HT-29 (cell line): Measurements from ENCODE around the gene PABPN1L. TPM values are rescaled to one million over a fixed set of nuclear protein-coding genes. Genes with fewer than 3 reads are reported as not detected.

Experiments
- DNase-seq: peaks from one replicate; pipeline ENCODE4 v3.0.0-alpha.2; 2015; ENCODE audit warnings: low spot score
- total RNA-seq: library from RNA; depleted of rRNA; stranded (reverse); fragments of >200 nt; shearing (Covaris generic); gene quantifications from 2 replicates; pipeline ENCODE4 v1.2.3, GENCODE V29; 2014

Gene PABPN1L
- total RNA-seq, 1 experiment from 2014 or later: not detected

DNA sequence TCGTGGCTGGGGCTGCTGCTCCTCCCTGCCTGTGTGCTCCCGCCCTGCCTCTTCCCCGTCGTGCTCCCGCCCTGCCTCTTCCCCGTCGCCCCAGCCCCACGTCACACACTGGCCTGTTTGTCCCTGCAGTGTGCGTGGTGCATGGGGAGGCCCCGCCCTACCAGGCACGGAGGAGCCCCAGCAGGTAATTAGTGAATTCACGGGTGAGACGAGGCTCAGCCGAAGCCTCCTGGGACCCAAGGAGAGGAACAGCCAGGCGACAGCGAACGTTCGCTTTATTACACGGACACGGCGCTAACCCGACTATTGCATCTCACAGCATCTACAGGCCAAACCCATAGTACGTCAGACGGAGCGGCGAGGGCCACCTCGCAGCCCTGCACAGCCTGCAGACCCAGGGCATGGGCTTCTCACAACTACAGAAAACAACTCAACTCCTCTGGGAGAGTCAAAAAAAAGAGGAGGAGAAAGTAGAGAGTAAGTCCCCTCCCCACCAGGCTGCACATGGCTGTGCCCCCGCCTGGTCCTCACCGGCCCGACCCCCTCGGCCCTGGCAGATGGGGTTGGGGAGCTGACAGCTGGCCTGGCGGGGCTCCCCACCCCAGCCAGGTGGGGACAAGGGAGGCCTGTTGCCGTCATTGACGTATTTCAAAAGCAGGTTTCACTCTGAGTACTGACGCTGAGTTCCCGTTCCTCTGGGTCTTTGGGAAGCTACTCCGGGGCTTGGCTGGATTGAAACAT is 4.3 kb upstream of the PABPN1L start:
- DNase-seq: no peak

DNA sequence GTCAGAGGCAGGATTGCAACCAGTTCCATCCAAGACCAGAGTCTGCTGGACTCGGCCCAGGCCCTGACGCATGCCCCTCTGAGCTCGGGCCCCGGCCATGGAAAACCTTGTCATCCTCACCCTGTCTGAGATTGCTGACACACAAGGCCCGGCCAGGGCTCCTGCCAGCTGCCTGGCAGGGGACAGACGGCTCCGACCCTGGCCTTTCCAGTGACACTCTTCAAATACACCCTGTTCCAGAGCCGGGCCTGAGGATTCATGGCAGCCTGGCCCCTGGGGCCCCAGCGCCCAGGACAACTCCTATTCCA is 3.2 kb upstream of the PABPN1L start:
- no peak for DNase-seq

- no peak for DNase-seq
Observed at GRCh38 chr16:88868974-88869672, 2.7 kb upstream of the PABPN1L start.

DNA sequence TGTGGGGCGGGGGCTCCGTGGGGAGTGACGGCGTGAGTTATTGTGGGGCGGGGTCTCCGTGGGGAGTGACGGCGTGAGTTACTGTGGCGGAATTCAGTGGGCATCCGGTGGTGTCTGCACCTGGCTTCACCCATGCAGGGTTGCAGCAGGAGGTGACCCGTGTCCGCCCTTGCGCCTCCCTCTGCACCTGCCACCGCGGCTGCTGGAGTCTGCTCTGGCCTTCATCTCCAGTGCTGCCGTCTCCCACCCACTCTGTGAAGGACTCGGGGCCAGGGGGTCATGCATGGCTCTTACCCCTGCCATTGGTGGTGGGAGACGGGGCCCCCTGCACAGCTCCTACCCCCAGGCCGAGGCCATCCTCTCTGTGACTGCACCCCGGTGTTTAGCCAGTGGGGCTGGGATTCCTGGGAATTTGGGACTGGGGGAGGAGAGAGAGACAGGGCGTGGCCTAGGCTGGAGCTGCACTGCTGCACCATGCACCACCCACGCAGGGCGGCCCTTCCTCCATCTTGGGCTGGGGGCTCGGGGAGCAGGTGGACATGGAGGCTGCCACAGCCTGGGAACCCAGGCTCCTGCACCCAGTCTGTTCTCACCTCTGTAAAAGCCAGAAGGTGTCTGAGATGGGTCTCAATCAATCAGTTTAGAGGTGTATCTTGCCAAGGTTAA is 1.3 kb upstream of the PABPN1L start:
- DNase-seq: no peak

DNA sequence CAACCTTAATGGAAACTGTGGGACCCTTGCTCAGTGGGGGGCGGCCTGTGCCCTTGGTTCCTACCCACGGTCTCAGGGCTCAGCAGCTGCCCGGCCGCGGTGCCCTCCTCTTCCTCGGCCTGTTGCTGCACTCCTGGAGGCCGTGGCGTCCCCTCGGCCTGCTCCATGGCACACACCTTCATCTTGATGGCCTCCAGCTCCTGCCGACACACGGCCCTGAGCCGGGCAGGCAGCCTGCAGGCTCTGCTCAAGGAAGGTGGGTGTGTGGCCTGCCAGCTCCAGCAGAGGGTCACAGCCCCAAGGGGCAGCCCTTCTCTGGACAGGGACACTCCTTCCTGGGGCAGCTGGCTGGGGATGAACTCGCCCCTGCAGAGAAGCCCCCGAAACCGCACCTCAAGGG is 718 bp downstream of the PABPN1L start:
- no peak for DNase-seq

GRCh38 chr16:88865310-88865709 is 1.1 kb downstream of the PABPN1L start:
- DNase-seq: no peak

GRCh38 chr16:88864521-88864920 is 1.9 kb downstream of the PABPN1L start:
- no peak for DNase-seq

DNA sequence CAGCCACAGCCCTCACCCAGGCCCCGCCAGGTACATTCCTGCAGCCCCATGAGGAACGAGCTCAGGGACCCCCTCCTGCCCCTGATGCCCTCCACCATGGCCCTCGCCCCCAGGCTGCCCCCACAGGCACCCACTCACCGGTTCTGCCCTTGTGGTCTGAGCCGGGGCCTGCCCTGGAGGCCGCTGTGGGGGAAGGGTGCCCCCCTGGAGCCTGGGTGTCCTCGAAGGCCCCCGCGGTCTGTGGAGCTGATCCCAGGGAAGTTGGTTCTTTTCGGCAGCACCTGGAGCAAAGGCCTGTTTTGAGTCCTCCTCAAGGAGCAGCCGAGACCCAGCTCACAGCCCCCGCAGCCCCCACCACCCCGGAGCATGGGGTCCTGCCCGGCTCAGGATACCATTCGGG is 2.4 kb downstream of the PABPN1L start:
- no peak for DNase-seq

DNA sequence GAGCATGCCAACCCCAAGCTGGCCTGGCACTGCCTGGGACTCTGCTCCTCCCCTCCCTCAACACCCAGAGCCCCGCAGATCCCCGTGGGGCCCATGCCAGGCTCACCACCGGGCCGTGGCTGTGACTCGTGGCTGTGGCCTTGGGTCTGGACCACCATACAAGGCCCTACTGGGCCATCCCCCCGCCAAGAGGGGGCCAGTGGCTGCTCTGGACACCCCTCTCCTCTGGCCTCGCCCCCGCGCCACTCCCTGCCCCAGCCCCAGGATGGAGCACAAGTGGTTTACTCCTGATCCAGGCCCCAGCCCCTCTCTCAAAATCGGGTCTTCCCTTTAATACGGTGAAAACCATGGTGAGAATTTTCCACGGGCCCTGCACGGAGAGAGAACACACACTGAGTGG is 3.0 kb downstream of the PABPN1L start:
- DNase-seq: no peak

DNA sequence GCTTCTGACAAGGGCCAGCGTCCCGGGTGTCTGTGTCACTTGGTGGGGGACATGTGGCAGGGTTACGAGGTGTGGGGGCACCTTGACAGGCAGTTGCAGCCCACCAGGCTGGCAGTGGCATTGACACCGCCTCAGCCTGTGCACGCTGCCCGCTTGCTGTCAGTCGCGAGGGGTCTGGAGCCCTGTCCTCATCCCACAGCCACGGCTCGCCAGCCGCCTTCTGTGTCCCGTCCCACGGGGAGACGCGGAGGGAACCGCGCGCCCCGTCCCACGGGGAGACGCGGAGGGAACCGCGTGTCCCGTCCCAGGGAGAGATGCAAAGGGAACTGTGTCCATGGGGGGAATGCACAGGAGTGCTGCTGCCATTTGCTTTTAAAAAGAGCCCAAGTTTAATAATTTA is 3.5 kb downstream of the PABPN1L start:
- no peak for DNase-seq

- DNase-seq: no peak
Observed at GRCh38 chr16:88861359-88861758, 5.1 kb downstream of the PABPN1L start.

DNA sequence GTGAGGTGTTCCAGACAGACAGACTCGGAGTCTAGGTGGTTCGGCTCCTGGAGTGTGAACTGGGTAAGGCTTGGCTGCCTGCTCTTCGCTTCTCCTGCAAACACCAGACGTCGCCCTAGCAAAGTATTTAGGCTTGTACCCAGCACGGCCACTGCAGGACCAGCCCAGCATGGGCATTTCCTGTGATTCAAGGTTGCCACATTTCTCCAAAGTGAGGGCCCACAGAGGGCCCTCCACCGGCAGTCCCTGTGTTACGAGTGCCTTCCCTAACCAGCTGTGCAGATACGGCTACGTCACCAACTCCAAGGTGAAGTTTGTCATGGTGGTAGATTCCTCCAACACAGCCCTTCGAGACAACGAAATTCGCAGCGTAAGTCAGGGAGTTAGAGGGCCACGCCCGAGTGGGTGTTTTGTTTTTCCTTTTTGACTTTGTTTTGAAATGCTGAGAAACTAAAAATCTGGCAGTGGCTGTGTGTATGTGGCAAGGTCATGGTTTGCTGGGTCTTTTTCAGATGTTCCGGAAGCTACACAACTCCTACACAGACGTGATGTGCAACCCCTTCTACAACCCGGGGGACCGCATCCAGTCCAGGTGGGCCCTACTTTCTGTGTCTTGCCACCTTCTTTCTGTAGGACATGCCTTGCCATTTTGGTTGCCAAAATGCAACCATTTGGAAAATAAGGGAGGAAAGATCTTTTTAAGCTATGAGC is 6.9 kb downstream of the PABPN1L start:
- no peak for DNase-seq

GRCh38 chr16:88857728-88858339 is 8.6 kb downstream of the PABPN1L start:
- DNase-seq: peak; percentile 83

DNA sequence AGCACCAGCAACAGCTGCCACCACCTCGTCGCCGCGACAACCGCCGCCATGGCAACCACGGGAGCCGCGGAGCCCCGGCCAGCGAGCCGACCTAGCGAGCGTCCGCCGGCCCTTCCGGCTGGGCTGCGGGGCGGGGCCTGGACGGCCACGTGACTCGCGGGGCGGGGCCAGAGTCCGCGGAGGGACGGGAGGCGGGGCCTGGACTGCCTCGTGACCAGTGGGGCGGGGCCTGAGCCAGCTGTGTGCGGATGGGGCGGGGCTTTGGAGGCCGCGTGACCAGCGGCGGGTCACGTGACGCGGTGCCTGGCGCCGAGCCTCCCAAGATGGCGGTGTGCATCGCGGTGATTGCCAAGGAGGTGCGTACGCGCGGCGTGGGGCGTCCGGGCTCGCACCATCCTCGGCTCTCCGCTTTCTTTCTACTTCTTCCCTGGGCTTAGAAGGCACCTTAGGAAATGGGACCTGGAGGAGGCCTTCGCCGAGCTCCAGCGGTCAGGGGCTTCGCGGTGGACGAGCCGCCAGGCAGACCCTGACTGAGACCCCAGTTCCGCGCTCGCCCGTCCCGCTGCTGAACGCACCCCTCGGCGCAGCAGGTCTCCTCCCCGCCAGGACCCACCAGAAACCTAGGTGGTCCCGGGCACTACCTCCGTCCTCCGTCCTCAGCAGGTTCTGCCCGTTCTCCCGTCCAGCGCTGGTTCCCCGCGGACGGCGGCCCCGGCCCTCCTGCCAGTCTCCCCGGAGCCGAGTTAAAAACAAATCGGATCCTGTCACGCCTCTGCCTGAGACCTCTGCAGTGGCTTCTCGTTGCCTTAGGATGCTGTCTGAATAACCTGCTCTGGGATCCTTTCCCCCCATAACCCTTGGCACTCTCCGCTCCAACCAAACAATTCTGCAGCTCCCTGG is 9.4 kb downstream of the PABPN1L start, which contains the start of the genes GALNS and TRAPPC2L:
TSS of gene GALNS (minus strand) at position 120 of the 900 bp plus-strand sequence. CDS start at position 50, 70 bp downstream.
TSS of gene TRAPPC2L (plus strand) at position 300 of the 900 bp plus-strand sequence. CDS start at position 324, 24 bp downstream.
- DNase-seq: peak; percentile 96

GRCh38 chr16:88856122-88856827 is 10.2 kb downstream of the PABPN1L start:
- no peak for DNase-seq

DNA sequence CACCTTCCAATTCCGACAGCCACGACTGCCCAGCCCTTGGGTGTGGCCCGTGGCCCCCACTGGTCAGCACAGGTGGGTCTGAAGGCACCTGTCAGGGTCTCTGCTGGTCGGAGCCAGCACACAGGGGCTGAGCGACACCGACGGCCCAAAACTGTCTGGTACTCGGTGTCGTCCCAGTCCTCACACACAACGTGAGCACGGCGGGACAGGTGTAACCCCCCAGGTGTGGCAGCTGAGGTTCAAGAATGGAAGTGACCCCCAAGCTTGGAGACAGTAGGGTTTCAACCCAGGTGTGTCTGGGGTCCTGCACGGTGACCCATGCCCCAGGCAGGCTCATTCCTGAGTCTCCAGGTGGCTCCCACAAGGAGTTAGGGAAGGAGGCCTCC is 10.7 kb downstream of the PABPN1L start:
- no peak for DNase-seq

DNA sequence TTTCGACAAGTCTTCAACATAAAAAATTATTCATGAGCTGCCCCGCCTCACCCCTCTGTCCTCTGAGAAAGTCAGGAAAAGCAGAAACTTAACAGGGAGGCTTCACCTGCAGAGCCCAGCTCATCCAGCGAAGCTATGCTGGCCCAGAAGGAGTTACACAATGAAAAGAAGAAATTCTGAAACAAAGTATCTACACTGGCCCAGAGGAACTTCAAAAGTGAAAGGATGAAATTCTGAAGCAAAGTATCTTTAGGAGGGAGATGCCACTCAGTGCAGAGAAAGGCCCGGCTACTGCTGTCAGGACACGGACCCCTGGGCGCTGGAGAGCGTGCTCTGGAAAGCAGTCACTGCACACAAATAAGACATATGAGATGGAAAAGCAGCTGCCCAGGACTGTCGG is 11.3 kb downstream of the PABPN1L start:
- no peak for DNase-seq

- DNase-seq: no peak
Observed at GRCh38 chr16:88854306-88855111, 12.0 kb downstream of the PABPN1L start.

GRCh38 chr16:88853325-88853941 is 13.0 kb downstream of the PABPN1L start:
- DNase-seq: no peak
